Endothelial cell of umbilical vein (primary cell): ENCODE data around the gene ACP3. TPM values are rescaled to one million over a fixed set of nuclear protein-coding genes. Genes with fewer than 3 reads are reported as not detected.

Experiments
- BruUV-seq: library from RNA; stranded (reverse); fragments of 400-500 nt; replicated peaks from 2 replicates; lab custom pipeline; 2021; lab: Mats Ljungman, UMichigan
- CTCF ChIA-PET: fragments of 300-600, 350-600 bp; sonication (Branson Sonifier 250); formaldehyde crosslinking; loops from one replicate; lab custom pipeline; 2021; ENCODE audit warnings: antibody characterized with exemption, inconsistent platforms; lab: Charles Lee
- POLR2A ChIA-PET: fragments of 300-600, 350-600 bp; sonication (Branson Sonifier 250); formaldehyde crosslinking; loops from one replicate; lab custom pipeline; 2021; ENCODE audit warnings: antibody characterized with exemption, inconsistent platforms; lab: Charles Lee
- DNase-seq: peaks from one replicate; pipeline ENCODE4 v3.0.0-alpha.2; 2011; ENCODE audit warnings: low read depth, low spot score
- FAIRE-seq: peaks from 2 replicates; lab custom pipeline; 2011; peaks lifted over from hg19 to GRCh38; lab: Jason Lieb, UNC
- H2AFZ ChIP-seq: 2 replicates; pipeline ENCODE4 v1.6.0; 2012; ENCODE audit warnings: low read depth, low read length, control low read depth, inconsistent platforms
- H3K27ac ChIP-seq: 2 replicates; pipeline ENCODE4 v1.5.1; 2011; ENCODE audit warnings: low read depth, mild to moderate bottlenecking, control low read depth, low read length, moderate library complexity; ENCODE audit not compliant: insufficient read depth
- H3K27me3 ChIP-seq, 2 experiments: 2 replicates each; pipeline versions ENCODE4 v1.6.0 to v1.6.1; 2011; ENCODE audit warnings: low read length in 2 of 2, mixed read lengths in 1 of 2; ENCODE audit not compliant: control insufficient read depth in 2 of 2, insufficient read depth in 2 of 2
- H3K36me3 ChIP-seq, 2 experiments: 2 replicates in 1 of 2; 3 replicates in 1 of 2; pipeline ENCODE4 v1.5.1; 2011; ENCODE audit warnings: low read length in 2 of 2, mild to moderate bottlenecking in 1 of 2, moderate library complexity in 1 of 2; ENCODE audit not compliant: control insufficient read depth in 2 of 2, insufficient read depth in 2 of 2; ENCODE audit errors: extremely low read depth in 1 of 2
- H3K4me1 ChIP-seq: 3 replicates; pipeline ENCODE4 v1.5.1; 2011; ENCODE audit warnings: mild to moderate bottlenecking, low read length; ENCODE audit not compliant: control insufficient read depth, insufficient read depth; ENCODE audit errors: extremely low read depth
- H3K4me2 ChIP-seq: 2 replicates; pipeline ENCODE4 v1.6.1; 2011; ENCODE audit warnings: low read length, control low read depth, mixed read lengths; ENCODE audit not compliant: insufficient read depth
- H3K4me3 ChIP-seq, 3 experiments: fragments of 200-600 bp in 1 of 3; sonication (generic), shearing (Covaris generic) in 1 of 3; replicated peaks in 1 of 3; 2 replicates each; pipeline ENCODE4 v1.5.1; 2011 to 2016; ENCODE audit warnings: control low read depth in 3 of 3, low read length in 3 of 3, mild to moderate bottlenecking in 2 of 3, inconsistent platforms in 1 of 3, low read depth in 1 of 3, moderate library complexity in 1 of 3; ENCODE audit not compliant: insufficient read depth in 1 of 3
- H3K79me2 ChIP-seq: 2 replicates; pipeline ENCODE4 v1.6.0; 2012; ENCODE audit warnings: low read length, inconsistent platforms; ENCODE audit not compliant: control insufficient read depth, insufficient read depth
- H3K9ac ChIP-seq: replicated peaks from 2 replicates; pipeline ENCODE3; 2011; ENCODE audit warnings: low read length, control low read depth; ENCODE audit not compliant: insufficient read depth; ENCODE audit errors: extremely low read depth
- H3K9me1 ChIP-seq: replicated peaks from 3 replicates; pipeline ENCODE4 v1.6.0; 2011; ENCODE audit warnings: mild to moderate bottlenecking, low read length; ENCODE audit not compliant: control insufficient read depth, insufficient read depth; ENCODE audit errors: extremely low read depth
- H3K9me3 ChIP-seq: replicated peaks from 2 replicates; pipeline ENCODE4 v1.5.1; 2012; ENCODE audit warnings: low read length, inconsistent platforms; ENCODE audit not compliant: control insufficient read depth, insufficient read depth
- H4K20me1 ChIP-seq: replicated peaks from 2 replicates; pipeline ENCODE3; 2011; ENCODE audit warnings: mild to moderate bottlenecking, low read length; ENCODE audit not compliant: control insufficient read depth, insufficient read depth; ENCODE audit errors: extremely low read depth
- CTCF ChIP-seq, 2 donors: IDR thresholded peaks; 1 replicate in 1 of 2; 2 replicates in 1 of 2; pipeline ENCODE4 v1.5.1; 2011; ENCODE audit warnings: low read length in 2 of 2, mild to moderate bottlenecking in 2 of 2, moderate library complexity in 2 of 2, control low read depth in 1 of 2, inconsistent platforms in 1 of 2, low read depth in 1 of 2; ENCODE audit not compliant: insufficient read depth in 1 of 2; ENCODE audit errors: extremely low read depth in 1 of 2
- EZH2 ChIP-seq: IDR thresholded peaks from 2 replicates; pipeline ENCODE4 v1.6.1; 2012; ENCODE audit warnings: borderline replicate concordance, low read depth, mild to moderate bottlenecking, moderate library complexity, low read length, inconsistent platforms; ENCODE audit not compliant: severe bottlenecking
- FOS ChIP-seq: IDR thresholded peaks from 2 replicates; pipeline ENCODE4 v1.6.1; 2011; ENCODE audit warnings: mild to moderate bottlenecking, low read length, moderate library complexity, borderline replicate concordance; ENCODE audit not compliant: insufficient read depth
- GATA2 ChIP-seq: IDR thresholded peaks from 2 replicates; pipeline ENCODE4 v1.7.0; 2011; ENCODE audit warnings: low read depth, mild to moderate bottlenecking, moderate library complexity, mixed read lengths, low read length; ENCODE audit not compliant: insufficient read length, insufficient read depth
- JUN ChIP-seq: IDR thresholded peaks from 2 replicates; pipeline ENCODE4 v1.6.1; 2011; ENCODE audit warnings: borderline replicate concordance, low read depth; ENCODE audit not compliant: insufficient read length, insufficient read depth
- MAX ChIP-seq: IDR thresholded peaks from 2 replicates; pipeline ENCODE4 v1.6.1; 2011; ENCODE audit not compliant: insufficient read depth, insufficient read length
- MYC ChIP-seq: IDR thresholded peaks from one replicate; pipeline ENCODE4 v1.6.1; 2011; ENCODE audit warnings: mild to moderate bottlenecking, low read depth, low read length
- POLR2A ChIP-seq: IDR thresholded peaks from 2 replicates; pipeline ENCODE4 v1.6.1; 2012; ENCODE audit warnings: low read depth, mild to moderate bottlenecking, control low read depth, low read length
- POLR2AphosphoS5 ChIP-seq: IDR thresholded peaks from 2 replicates; pipeline ENCODE4 v1.6.1; 2012; ENCODE audit warnings: low read depth, mild to moderate bottlenecking, control low read depth, low read length, moderate library complexity; ENCODE audit not compliant: insufficient read depth
- dilution Hi-C: fragments of 300-500 bp; cut with MboI; formaldehyde crosslinking; loops from one replicate; pipeline ENCODE4 v1.15.0; 2019; ENCODE audit warnings: low sequenced_read_pairs; ENCODE audit not compliant: extremely low pct_ligation_motif_present
- intact Hi-C: fragments of 100-400 bp; cut with micrococcal nuclease; formaldehyde crosslinking; loops from one replicate; pipeline ENCODE4 v1.10.0; 2022
- polyA plus RNA-seq, 4 experiments: library from polyadenylated mRNA; depleted of rRNA in 3 of 4; stranded (reverse) in 3 of 4; unstranded in 1 of 4; fragments of >200 nt; gene quantifications; 2 replicates each; pipeline versions ENCODE4 v1.2.1 to v1.2.3, GENCODE V29; 2011 to 2012; ENCODE audit warnings: missing spikeins in 1 of 4
- total RNA-seq: library from RNA; stranded (reverse); gene quantifications from 2 replicates; pipeline ENCODE4 v1.2.3, GENCODE V29; 2021

The ACP3 gene
- total and polyA plus RNA-seq, 2 donors (not counting 3 experiments of a cell fraction or from before 2014, with no cell fraction given), result not detected

- intact Hi-C loops, result no loop called here
- no peaks in the 10 kb centered on the region for H3K79me2 ChIP-seq
- no peaks in the 10 kb centered on the region for H3K9me3 ChIP-seq
- no peaks in the 10 kb centered on the region for H4K20me1 ChIP-seq
- no peak overlapping the region for H3K27ac ChIP-seq
- H3K9ac ChIP-seq, result no peak overlapping the region
- DNase-seq (no peak), FAIRE-seq (no peak)
- ChIA-PET POLR2A (no interaction called here), CTCF (interaction anchor here (0.8 to 1.3 kb wide), 3 partner anchors 9 to 59 kb away, joined by 3 to 5 read pairs (median 4); no protein-coding TSS in a partner anchor)
- no peak overlapping the region for H3K4me2 ChIP-seq
- H3K9me1 ChIP-seq, result no peaks in the 10 kb centered on the region
- H2AFZ ChIP-seq, result no peak overlapping the region
- dilution Hi-C loops, result no loop called here
- no peaks in the 10 kb centered on the region for H3K4me1 ChIP-seq
- no peak overlapping the region for H3K4me3 ChIP-seq
- H3K36me3 ChIP-seq, result no peaks in the 10 kb centered on the region
- TF ChIP-seq MYC (no peak), FOS (no peak), GATA2 (no peak)
- BruUV-seq, result no TSS peak
- H3K27me3 ChIP-seq, result peaks cover 0 to 6% of the 10 kb centered on the region in 2 experiments
Measured at GRCh38 chr3:132283440-132283839, 33.8 kb upstream of the ACP3 start.

- BruUV-seq, result no TSS peak
- Histone ChIP-seq H2AFZ (no peak overlapping the region), H3K4me1 (no peaks in the 10 kb centered on the region), H4K20me1 (no peaks in the 10 kb centered on the region), H3K4me3 (no peak overlapping the region), H3K9ac (no peak overlapping the region), H3K27ac (no peak overlapping the region), H3K36me3 (no peaks in the 10 kb centered on the region), H3K27me3 (peaks cover 0 to 6% of the 10 kb centered on the region in 2 experiments), H3K9me1 (no peaks in the 10 kb centered on the region), H3K4me2 (no peak overlapping the region), H3K9me3 (no peaks in the 10 kb centered on the region), H3K79me2 (no peaks in the 10 kb centered on the region)
- intact Hi-C loops, result loop anchor here (2.0 kb wide), 1 partner anchor 59 kb away; no protein-coding TSS in a partner anchor
- DNase-seq (no peak), FAIRE-seq (no peak)
- POLR2A ChIA-PET, result no interaction called here
- dilution Hi-C loops, result no loop called here
- CTCF ChIA-PET, result interaction anchor here (0.8 to 1.3 kb wide), 2 partner anchors 15 to 58 kb away, joined by 3 to 4 read pairs; no protein-coding TSS in a partner anchor
- TF ChIP-seq MAX (no peak), EZH2 (no peak), FOS (no peak), CTCF (IDR thresholded peaks at IDR 0.05; ENCODE audit: extremely low read depth in 1 of 2, insufficient read depth in 1 of 2, low read depth in 1 of 2, low read length in 2 of 2) (no peak), MYC (no peak), POLR2A (no peak), GATA2 (no peak), JUN (no peak), POLR2AphosphoS5 (no peak)
Measured at GRCh38 chr3:132283916-132284405, 33.2 kb upstream of the ACP3 start.
